Activated naive CD8-positive, alpha-beta T cell treated with anti-CD3 and anti-CD28 coated beads, Interleukin-2, amount 50 U/mL, for 24 hours (primary cell): ENCODE data around the gene DUSP12.

Experiments used
- ATAC-seq: fragments of 150-1000 bp; cut with Tn5 transposase; one replicate; pipeline ENCODE4 v1.10.0; 2021
- DNase-seq: peaks from one replicate; pipeline ENCODE4 v3.0.0; 2021
- H3K27ac Mint-ChIP-seq: one replicate; pipeline ENCODE4 v1.8.0; 2021; ENCODE audit warnings: mild to moderate bottlenecking, mixed read lengths
- H3K27me3 Mint-ChIP-seq: one replicate; pipeline ENCODE4 v1.8.0; 2021; ENCODE audit warnings: mixed read lengths
- H3K36me3 Mint-ChIP-seq: one replicate; pipeline ENCODE4 v1.8.0; 2021; ENCODE audit warnings: low read depth, mixed read lengths
- H3K4me1 Mint-ChIP-seq: one replicate; pipeline ENCODE4 v1.8.0; 2021; ENCODE audit warnings: mixed read lengths
- H3K4me3 Mint-ChIP-seq: one replicate; pipeline ENCODE4 v1.8.0; 2021; ENCODE audit warnings: mild to moderate bottlenecking, moderate library complexity, mixed read lengths
- H3K9me3 Mint-ChIP-seq: one replicate; pipeline ENCODE4 v1.8.0; 2021; ENCODE audit warnings: mixed read lengths

Gene DUSP12, protein sequence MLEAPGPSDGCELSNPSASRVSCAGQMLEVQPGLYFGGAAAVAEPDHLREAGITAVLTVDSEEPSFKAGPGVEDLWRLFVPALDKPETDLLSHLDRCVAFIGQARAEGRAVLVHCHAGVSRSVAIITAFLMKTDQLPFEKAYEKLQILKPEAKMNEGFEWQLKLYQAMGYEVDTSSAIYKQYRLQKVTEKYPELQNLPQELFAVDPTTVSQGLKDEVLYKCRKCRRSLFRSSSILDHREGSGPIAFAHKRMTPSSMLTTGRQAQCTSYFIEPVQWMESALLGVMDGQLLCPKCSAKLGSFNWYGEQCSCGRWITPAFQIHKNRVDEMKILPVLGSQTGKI

DNA sequence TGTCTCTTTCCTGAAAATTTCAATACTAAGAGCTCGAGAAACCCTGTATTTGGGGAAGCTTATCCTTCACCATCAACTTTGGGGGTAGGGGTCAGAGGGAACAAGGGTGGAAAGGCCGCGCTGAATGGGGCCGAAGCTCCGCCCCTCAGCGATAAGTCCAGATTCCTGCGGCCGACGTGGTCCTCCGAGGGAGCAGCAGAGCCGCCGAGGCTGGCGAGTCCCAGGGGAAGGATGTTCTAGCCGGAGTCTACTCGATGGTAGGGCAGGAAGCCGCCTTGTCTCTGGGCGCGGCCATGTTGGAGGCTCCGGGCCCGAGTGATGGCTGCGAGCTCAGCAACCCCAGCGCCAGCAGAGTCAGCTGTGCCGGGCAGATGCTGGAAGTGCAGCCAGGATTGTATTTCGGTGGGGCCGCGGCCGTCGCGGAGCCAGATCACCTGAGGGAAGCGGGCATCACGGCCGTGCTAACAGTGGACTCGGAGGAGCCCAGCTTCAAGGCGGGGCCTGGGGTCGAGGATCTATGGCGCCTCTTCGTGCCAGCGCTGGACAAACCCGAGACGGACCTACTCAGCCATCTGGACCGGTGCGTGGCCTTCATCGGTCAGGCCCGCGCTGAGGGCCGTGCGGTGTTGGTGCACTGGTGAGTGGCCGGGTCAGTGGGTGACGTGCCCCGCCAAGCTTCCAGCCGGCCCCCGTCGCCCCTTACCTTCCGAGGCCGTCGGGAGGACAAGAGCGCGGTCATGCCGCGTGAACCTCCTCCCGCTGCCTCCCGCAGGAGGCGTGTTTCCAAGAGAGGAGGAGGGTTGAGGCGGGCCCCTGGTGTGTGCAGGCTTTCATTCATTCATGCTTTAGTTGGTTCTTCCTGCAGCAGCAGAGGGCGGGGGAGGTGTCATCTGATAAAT is at the start of gene DUSP12:
TSS of gene DUSP12 (plus strand) at position 278 of the 899 bp plus-strand sequence. CDS start at position 294, 16 bp downstream.
- Mint-ChIP-seq H3K27me3 (peaks cover 7% of the 10 kb centered on the region), H3K36me3 (peaks cover 34% of the 10 kb centered on the region), H3K4me3 (peak within 1 kb of the TSS; percentile 99), H3K9me3 (peaks cover 9% of the 10 kb centered on the region), H3K27ac (peak within 1 kb of the TSS; percentile 95), H3K4me1 (peaks cover 43% of the 10 kb centered on the region)
- DNase-seq: peak; percentile 89
- ATAC-seq: peak; percentile 97

DNA sequence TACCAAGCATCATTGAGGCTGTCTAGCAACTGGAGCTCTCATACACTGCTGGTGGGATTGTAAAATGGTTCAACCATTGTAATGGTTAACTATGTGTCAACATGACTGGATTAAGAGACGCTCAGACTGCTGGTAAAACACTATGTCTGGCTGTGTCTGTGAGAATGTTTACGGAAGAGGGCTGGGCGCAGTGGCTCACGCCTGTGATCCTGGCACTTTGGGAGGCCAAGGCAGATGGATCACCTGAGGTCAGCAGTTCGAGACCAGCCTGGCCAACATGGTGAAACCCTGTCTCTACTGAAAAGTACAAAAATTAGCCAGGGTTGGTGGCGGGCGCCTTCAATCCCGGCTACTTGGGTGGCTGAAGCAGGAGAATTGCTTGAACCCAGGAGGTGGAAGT is 47.3 kb upstream of the DUSP12 start:
- Mint-ChIP-seq H3K36me3 (no peaks in the 10 kb centered on the region), H3K9me3 (no peaks in the 10 kb centered on the region), H3K27ac (no peak overlapping the region), H3K4me3 (no peak overlapping the region), H3K27me3 (peaks cover 12% of the 10 kb centered on the region), H3K4me1 (peaks cover 2% of the 10 kb centered on the region)
- DNase-seq (no peak), ATAC-seq (no peak)

DNA sequence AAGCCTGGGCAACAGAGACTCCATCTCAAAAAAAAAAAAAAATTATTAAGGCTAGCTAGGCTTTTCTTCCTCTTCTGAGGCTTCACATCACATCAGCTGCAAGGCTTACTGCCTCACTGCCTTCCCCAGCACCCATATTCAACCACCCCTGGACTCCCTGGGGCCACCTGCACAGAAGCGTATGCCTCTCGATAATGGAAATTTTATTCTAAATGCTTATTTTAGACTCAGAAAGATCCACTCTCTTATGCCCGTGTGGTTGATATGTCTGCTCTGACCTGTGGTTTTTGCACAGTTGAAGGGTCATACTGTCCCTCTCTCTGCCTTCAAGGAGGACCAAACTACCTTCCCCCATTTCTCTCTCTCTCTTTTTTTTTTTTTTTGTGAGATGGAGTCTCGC is 44.0 kb upstream of the DUSP12 start:
- DNase-seq (no peak), ATAC-seq (peak; percentile 23)
- peaks cover 8% of the 10 kb centered on the region for H3K4me1 Mint-ChIP-seq
- H3K4me3 Mint-ChIP-seq: no peak overlapping the region
- H3K36me3 Mint-ChIP-seq: no peaks in the 10 kb centered on the region
- H3K27me3 Mint-ChIP-seq: peaks cover 6% of the 10 kb centered on the region
- H3K9me3 Mint-ChIP-seq: no peaks in the 10 kb centered on the region
- no peak overlapping the region for H3K27ac Mint-ChIP-seq

DNA sequence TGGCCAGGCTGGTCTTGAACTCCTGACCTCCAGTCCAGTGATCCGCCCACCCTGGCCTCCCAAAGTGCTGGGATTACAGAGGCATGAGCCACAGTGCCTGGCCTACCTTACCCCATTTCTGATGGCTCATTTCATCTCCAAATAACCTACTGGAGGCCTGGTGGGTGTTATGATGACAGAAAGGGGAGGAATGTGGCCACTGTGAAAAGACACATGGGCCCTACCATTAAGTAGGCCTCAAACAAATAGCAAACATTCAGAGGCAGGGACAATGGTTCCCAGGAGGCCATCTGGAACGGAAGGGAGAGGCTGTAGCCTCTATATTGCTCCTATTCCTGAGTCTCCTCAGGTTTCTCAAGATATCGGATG is 43.5 kb upstream of the DUSP12 start:
- ATAC-seq (peak; percentile 22), DNase-seq (no peak)
- Mint-ChIP-seq H3K36me3 (no peaks in the 10 kb centered on the region), H3K27me3 (peaks cover 6% of the 10 kb centered on the region), H3K27ac (no peak overlapping the region), H3K9me3 (no peaks in the 10 kb centered on the region), H3K4me3 (no peak overlapping the region), H3K4me1 (peaks cover 8% of the 10 kb centered on the region)

DNA sequence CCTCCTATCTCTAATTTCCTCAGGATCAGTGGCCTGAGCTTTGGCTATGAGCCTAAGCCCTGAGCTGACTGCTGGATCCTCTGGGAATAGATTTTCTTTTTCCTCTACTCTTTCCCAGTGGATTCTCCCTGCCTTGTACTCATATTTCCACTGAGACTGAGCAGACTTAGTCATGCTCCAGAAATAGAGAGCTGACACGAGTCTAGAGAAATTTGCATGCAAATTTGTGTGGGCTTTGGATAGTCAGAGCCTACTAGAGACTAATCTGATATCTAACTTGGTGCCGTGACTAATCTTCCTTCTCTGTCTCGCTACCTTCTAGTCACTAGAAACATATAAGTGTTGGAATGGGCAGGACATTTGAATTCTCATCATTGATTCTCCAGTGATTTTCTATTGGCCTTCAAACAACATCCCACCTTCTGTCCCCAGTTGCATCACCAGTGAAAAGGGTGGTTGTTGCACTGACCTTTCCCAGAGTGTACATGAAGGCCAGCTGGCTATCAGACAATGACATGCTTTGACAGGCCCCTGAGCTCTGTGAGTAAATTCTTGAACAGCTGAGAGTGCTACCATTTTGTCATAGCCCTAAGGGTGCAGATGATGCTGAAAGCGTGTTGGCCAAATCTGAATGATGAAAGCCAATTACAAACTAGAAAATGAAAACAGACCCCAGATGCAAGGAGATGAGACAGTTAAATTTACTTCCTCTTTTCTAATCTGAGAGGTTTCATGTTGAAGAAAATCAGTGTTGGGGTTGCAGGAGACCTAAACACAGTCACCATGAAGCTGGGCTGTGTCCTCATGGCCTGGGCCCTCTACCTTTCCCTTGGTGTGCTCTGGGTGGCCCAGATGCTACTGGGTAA is 42.9 kb upstream of the DUSP12 start, which contains the start of gene FCRLA:
TSS of gene FCRLA (plus strand) at position 748 of the 866 bp plus-strand sequence. CDS start at position 784, 36 bp downstream.
- peak; percentile 93 for ATAC-seq
- H3K4me1 Mint-ChIP-seq: peaks cover 8% of the 10 kb centered on the region

DNA sequence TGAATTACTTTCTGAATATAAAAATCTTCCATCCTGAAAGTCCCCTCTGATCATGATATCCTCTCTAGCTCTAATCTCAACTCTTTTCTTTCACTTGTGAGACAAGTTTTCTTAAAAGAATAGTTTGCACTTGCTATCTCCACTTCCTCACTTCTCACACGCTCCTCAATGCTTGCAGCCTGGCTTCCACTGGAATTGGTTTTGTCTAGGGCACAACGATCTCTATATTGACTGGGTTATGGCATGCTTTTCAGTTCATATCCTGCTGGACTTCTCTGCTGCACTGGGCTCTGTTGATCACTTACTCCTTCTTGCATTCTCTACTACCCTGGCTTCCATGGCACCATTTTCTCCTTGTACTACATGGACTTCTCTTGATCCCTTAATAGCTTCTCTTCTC is 42.1 kb upstream of the DUSP12 start:
- ATAC-seq: no peak
- peaks cover 6% of the 10 kb centered on the region for H3K27me3 Mint-ChIP-seq
- no peak overlapping the region for H3K27ac Mint-ChIP-seq
- H3K4me3 Mint-ChIP-seq: no peak overlapping the region
- H3K9me3 Mint-ChIP-seq: no peaks in the 10 kb centered on the region
- H3K4me1 Mint-ChIP-seq: peaks cover 8% of the 10 kb centered on the region
- DNase-seq: no peak
- H3K36me3 Mint-ChIP-seq: no peaks in the 10 kb centered on the region

More for the DNA sequence above, 42.9 kb upstream of the DUSP12 start, which contains the start of gene FCRLA:
- Mint-ChIP-seq H3K36me3 (no peaks in the 10 kb centered on the region), H3K27me3 (peaks cover 6% of the 10 kb centered on the region), H3K9me3 (no peaks in the 10 kb centered on the region), H3K4me3 (no peak within 1 kb of the TSS), H3K27ac (no peak within 1 kb of the TSS)
- DNase-seq: no peak

DNA sequence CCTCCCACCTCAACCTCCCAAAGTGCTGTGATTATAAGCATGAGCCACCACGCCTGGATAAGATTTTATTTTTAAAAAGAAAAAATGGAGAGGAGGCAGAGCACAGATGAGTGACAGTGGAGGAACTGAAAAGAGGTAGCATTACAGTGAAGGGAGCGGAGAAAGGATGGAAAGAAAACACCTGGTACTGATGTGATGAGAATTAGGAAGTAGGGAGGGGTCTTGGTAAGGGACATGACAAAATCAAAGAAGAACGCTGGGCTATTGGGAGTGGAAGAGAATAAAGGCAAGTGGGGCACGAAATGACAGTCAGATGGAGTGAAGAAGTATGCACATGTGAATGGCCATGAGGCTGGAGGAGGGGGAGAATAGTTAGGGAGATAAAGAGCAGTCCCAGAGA is 40.2 kb upstream of the DUSP12 start:
- Mint-ChIP-seq H3K27ac (peak overlapping the region; percentile 55), H3K4me1 (peaks cover 8% of the 10 kb centered on the region), H3K36me3 (no peaks in the 10 kb centered on the region), H3K9me3 (no peaks in the 10 kb centered on the region), H3K4me3 (no peak overlapping the region), H3K27me3 (peaks cover 6% of the 10 kb centered on the region)
- ATAC-seq (no peak), DNase-seq (no peak)

DNA sequence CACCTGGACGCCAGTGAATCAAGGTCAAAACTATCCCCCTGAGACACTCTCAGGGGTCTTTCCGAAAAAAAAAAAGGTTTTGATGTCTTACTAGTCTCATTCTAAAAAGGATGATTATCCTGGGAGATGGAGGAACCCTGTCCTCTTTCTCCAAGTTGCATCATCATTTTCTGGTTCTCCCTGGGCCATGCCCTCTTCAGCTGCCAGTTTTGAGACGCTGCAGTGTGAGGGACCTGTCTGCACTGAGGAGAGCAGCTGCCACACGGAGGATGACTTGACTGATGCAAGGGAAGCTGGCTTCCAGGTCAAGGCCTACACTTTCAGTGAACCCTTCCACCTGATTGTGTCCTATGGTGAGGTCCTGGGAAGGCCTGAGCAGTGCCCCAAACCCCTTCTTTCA is 39.0 kb upstream of the DUSP12 start:
- Mint-ChIP-seq H3K4me1 (peaks cover 7% of the 10 kb centered on the region), H3K27me3 (peaks cover 6% of the 10 kb centered on the region), H3K4me3 (no peak overlapping the region), H3K27ac (no peak overlapping the region), H3K36me3 (no peaks in the 10 kb centered on the region), H3K9me3 (no peaks in the 10 kb centered on the region)
- ATAC-seq (no peak), DNase-seq (no peak)

DNA sequence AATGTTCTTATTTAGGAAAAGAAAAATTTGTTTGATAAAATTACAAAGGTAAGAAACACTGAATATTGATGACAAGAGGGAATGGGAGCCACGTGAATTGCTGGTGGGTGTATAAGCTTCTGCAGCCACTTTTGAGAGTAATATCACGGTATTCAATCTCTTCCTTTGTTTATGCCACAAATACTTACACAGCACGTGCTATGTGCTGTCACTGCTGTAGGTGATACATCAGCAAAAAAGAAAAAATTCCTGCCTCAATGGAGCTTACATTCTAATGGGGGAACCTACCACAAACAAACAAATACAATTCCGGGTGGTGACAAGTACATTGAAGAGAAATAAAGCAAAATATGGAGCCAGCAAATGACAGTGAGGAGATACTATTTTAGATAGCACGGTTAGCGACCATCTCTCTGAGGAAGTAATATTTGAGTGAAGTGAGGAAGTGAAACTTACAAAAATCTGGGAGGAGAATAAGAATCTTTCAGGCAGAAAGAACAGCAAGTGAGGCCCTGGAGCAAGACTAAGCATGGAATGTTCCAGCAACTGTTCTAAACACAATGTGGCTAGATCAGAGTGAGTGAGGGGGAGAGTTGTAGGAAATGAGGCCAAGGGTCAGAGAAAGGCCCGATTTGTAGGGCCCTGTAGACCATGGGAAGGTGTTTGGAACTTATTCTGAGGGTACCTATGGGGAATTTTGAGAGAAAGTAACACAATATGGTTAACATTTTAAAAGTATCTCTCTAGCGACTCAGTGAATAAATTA is 30.8 kb upstream of the DUSP12 start:
- Mint-ChIP-seq H3K4me3 (no peak overlapping the region), H3K27ac (peak overlapping the region; percentile 24), H3K9me3 (no peaks in the 10 kb centered on the region), H3K27me3 (peaks cover 16% of the 10 kb centered on the region), H3K36me3 (no peaks in the 10 kb centered on the region), H3K4me1 (peaks cover 28% of the 10 kb centered on the region)
- DNase-seq (no peak), ATAC-seq (no peak)

DNA sequence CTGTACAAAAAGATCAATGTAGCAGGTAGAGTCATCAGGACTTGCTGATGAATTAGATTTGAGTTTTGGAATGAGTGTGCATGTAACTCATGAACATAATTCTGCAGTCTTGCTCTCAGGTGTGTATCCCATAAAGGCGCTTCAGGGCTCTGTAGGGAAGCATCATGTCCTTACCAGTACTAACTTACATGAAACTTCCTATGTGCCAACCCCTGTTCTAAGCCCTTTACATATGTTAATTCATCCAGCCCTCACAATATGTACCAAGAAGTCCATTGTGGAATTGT is 30.3 kb upstream of the DUSP12 start:
- H3K36me3 Mint-ChIP-seq: no peaks in the 10 kb centered on the region
- peak overlapping the region; percentile 24 for H3K27ac Mint-ChIP-seq
- no peaks in the 10 kb centered on the region for H3K9me3 Mint-ChIP-seq
- no peak overlapping the region for H3K4me3 Mint-ChIP-seq
- no peak for ATAC-seq
- peaks cover 20% of the 10 kb centered on the region for H3K27me3 Mint-ChIP-seq
- peaks cover 28% of the 10 kb centered on the region for H3K4me1 Mint-ChIP-seq
- no peak for DNase-seq

DNA sequence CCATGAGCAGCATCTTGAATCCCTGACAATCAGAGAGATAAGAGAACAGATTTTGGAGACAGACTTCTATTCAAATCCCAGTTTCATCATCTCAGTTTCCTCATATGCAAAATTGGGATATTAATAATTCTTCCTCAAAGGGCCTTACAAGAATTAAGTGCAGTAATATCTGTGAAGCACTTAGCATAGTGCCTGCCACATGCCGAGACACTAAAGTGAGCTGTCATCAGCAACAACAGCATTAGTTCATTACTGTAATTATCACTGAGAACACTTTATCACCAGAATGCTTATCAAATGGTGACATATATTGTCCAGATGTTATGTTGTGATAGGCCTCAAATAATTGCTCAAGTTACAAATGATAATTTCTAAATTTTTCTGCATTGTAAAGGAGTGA is 29.2 kb upstream of the DUSP12 start:
- Mint-ChIP-seq H3K36me3 (no peaks in the 10 kb centered on the region), H3K9me3 (no peaks in the 10 kb centered on the region), H3K27me3 (peaks cover 27% of the 10 kb centered on the region), H3K27ac (no peak overlapping the region), H3K4me1 (peaks cover 32% of the 10 kb centered on the region), H3K4me3 (no peak overlapping the region)
- DNase-seq: no peak
- ATAC-seq: no peak

DNA sequence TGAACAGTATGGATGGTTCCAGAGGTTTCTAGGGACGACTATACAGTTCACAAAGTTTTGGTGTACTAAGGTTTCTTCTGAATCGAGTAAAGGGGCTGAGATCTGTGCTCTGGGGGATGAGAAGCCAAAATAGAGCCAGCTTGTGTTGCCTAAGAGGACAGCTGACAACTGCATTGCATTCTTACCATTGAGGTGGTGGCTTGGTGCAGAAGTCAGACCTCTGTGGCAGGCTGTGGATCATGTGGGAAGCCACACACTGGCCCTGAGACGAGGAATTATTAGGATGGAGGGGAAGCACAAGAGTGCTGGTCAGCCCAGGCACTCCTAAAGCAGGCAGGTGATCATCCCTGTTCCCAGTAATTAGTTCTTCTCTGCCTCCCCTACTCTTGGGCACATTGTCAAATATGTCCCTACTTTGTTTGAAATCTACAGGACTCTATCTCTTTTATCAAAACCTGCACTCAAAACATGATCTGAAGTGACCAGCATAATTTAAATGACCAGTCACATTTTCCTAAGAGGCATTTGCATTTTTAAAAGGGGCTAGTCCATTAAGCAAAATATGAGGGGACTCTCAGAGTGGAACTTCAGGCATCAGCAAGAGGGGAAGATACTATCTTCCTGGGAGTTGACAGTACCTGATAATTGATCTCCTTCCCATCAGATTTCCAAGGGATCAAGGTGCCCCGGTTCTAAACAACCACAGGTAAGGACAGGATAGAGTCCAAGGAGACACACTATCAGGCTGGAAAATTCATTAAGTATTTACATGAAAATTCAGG is 28.4 kb upstream of the DUSP12 start, which contains the start of gene FCRLB:
TSS of gene FCRLB (plus strand) at position 589 of the 782 bp plus-strand sequence. CDS start 1,129 bp downstream, outside the sequence.
- Mint-ChIP-seq H3K27ac (peak within 1 kb of the TSS; percentile 57), H3K9me3 (no peaks in the 10 kb centered on the region), H3K36me3 (no peaks in the 10 kb centered on the region), H3K27me3 (peaks cover 32% of the 10 kb centered on the region), H3K4me1 (peaks cover 39% of the 10 kb centered on the region), H3K4me3 (no peak within 1 kb of the TSS)
- ATAC-seq: no peak
- no peak for DNase-seq

DNA sequence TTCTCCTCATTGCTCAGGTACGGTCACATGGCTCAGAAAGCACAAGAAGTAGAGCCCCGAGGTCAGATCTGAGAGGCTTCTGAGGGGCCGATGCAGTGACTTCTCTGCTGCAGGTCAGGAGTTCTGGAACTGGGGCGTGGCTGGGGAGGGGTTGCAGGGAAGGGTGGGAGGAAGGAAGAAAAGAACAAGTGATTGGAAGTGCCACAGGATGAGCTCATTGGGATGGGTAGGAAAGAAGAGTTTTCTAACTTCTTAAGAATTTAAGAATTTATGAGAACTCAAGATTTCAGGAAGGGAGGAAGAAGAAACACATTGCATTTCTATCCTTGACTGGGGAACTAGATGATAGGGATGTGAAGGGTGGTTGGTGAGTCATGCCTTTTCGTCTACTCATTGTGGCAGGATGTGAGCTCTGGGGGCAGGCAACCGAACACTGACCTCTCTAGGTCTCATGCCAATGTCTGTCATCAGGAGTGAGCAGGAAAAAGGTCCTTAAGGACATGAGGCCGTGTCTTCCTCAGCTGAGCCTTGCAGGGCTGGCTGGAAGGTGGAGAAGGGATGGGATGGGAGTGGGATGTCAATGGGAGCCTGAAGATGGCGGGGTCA is 27.7 kb upstream of the DUSP12 start:
- ATAC-seq (no peak), DNase-seq (no peak)
- peaks cover 32% of the 10 kb centered on the region for H3K27me3 Mint-ChIP-seq
- peak overlapping the region; percentile 57 for H3K27ac Mint-ChIP-seq
- H3K36me3 Mint-ChIP-seq: no peaks in the 10 kb centered on the region
- no peaks in the 10 kb centered on the region for H3K9me3 Mint-ChIP-seq
- H3K4me1 Mint-ChIP-seq: peaks cover 42% of the 10 kb centered on the region
- H3K4me3 Mint-ChIP-seq: no peak overlapping the region
